HepG2 (cell line): ENCODE measurements around the gene WDR18. TPM values are rescaled to one million over a fixed set of nuclear protein-coding genes. Genes with fewer than 3 reads are reported as not detected.

Source experiments
- ATAC-seq: fragments of 200-7000 bp; cut with Tn5 transposase; 3 replicates; pipeline ENCODE4 v1.9.1; 2020; ENCODE audit warnings: mild to moderate bottlenecking, moderate library complexity
- BruUV-seq: library from RNA; stranded (reverse); fragments of 400-500 nt; replicated peaks from 2 replicates; lab custom pipeline; 2021; lab: Mats Ljungman, UMichigan
- CTCF ChIA-PET: fragments of 300-600 bp; formaldehyde crosslinking; extraction: SDS; loops from one replicate; lab custom pipeline; 2021; ENCODE audit warnings: low total read pairs, inconsistent platforms, low intra/inter-chr PET ratio; lab: Yijun Ruan, JAX
- POLR2A ChIA-PET: fragments of 350-600 bp; sonication (Branson Sonifier 250); formaldehyde crosslinking; loops from one replicate; lab custom pipeline; 2020; ENCODE audit warnings: antibody characterized with exemption, inconsistent platforms; lab: Yijun Ruan, JAX
- DNase-seq: peaks from one replicate; pipeline ENCODE4 v3.0.0-alpha.2; 2015; ENCODE audit warnings: low spot score
- FAIRE-seq: peaks from 3 replicates; lab custom pipeline; 2011; peaks lifted over from hg19 to GRCh38; lab: Jason Lieb, UNC
- H2AFZ ChIP-seq: one replicate; pipeline ENCODE4 v1.6.1; 2011; ENCODE audit warnings: low read length, inconsistent platforms
- H3K27ac ChIP-seq: fragments of 300-600 bp; 3 replicates; pipeline ENCODE4 v1.8.0; 2011; ENCODE audit warnings: mixed run types, mild to moderate bottlenecking, mixed read lengths, low read length, inconsistent platforms; ENCODE audit not compliant: insufficient read depth; ENCODE audit errors: extremely low read length
- H3K27me3 ChIP-seq, 2 experiments: fragments of 200-600 bp in 1 of 2; 2 replicates in 1 of 2; 3 replicates in 1 of 2; pipeline versions ENCODE4 v1.6.0 to v1.8.0; 2011; ENCODE audit warnings: low read length in 2 of 2, mild to moderate bottlenecking in 2 of 2, moderate library complexity in 2 of 2, inconsistent platforms in 1 of 2; ENCODE audit not compliant: insufficient read depth in 2 of 2, control insufficient read depth in 1 of 2
- H3K36me3 ChIP-seq, 2 experiments: fragments of 200-600 bp in 1 of 2; replicated peaks in 1 of 2; 2 replicates in 1 of 2; 3 replicates in 1 of 2; pipeline versions ENCODE4 v1.5.1 to v1.8.0; 2011; ENCODE audit warnings: low read length in 2 of 2, inconsistent platforms in 1 of 2; ENCODE audit not compliant: insufficient read depth in 2 of 2, control insufficient read depth in 1 of 2
- H3K4me1 ChIP-seq: 2 replicates; pipeline ENCODE4 v1.5.1; 2012; ENCODE audit warnings: low read length, inconsistent platforms; ENCODE audit not compliant: insufficient read depth
- H3K4me2 ChIP-seq: 2 replicates; pipeline ENCODE4 v1.6.0; 2011; ENCODE audit warnings: low read depth, low read length, inconsistent platforms
- H3K4me3 ChIP-seq, 3 experiments: fragments of 200-600 bp in 1 of 3; sonication (generic), shearing (Covaris generic) in 1 of 3; replicated peaks in 1 of 3; 2 replicates each; pipeline ENCODE4 v1.5.1; 2011 to 2016; ENCODE audit warnings: low read length in 3 of 3, inconsistent platforms in 2 of 3, low read depth in 2 of 3, mild to moderate bottlenecking in 2 of 3, control low read depth in 1 of 3, mixed read lengths in 1 of 3; ENCODE audit not compliant: insufficient read depth in 1 of 3
- H3K79me2 ChIP-seq: one replicate; pipeline ENCODE4 v1.6.1; 2011; ENCODE audit warnings: low read length, inconsistent platforms; ENCODE audit not compliant: insufficient read depth
- H3K9ac ChIP-seq: 2 replicates; pipeline ENCODE4 v1.6.0; 2011; ENCODE audit warnings: mild to moderate bottlenecking, low read depth, low read length, inconsistent platforms; ENCODE audit not compliant: insufficient read depth
- H3K9me3 ChIP-seq: 2 replicates; pipeline ENCODE4 v1.5.1; 2012; ENCODE audit warnings: mild to moderate bottlenecking, low read length
- H4K20me1 ChIP-seq: 2 replicates; pipeline ENCODE4 v1.6.0; 2011; ENCODE audit warnings: inconsistent platforms, mild to moderate bottlenecking, low read length, moderate library complexity; ENCODE audit not compliant: insufficient read depth
- AGO2 ChIP-seq: fragments of 200-400 bp; formaldehyde crosslinking; optimal IDR thresholded peaks from 2 replicates; pipeline ENCODE3; 2017; ENCODE audit warnings: mild to moderate bottlenecking, low read depth, low read length, moderate library complexity
- FOXC1 ChIP-seq: sonication (generic); formaldehyde crosslinking; IDR thresholded peaks from 2 replicates; pipeline ENCODE4 v1.8.0; 2022; ENCODE audit warnings: mild to moderate bottlenecking, missing genetic modification reagents, borderline replicate concordance
- RBM22 ChIP-seq: fragments of 200-400 bp; formaldehyde crosslinking; optimal IDR thresholded peaks from 2 replicates; pipeline ENCODE3; 2017; ENCODE audit warnings: mild to moderate bottlenecking, low read length, moderate library complexity
- RCOR2 ChIP-seq: IDR thresholded peaks from 2 replicates; pipeline ENCODE4 v1.6.1; 2016; ENCODE audit warnings: missing biosample characterization, missing genetic modification reagents
- SALL1 ChIP-seq: sonication (generic); formaldehyde crosslinking; IDR thresholded peaks from 2 replicates; pipeline ENCODE4 v1.8.0; 2022; ENCODE audit warnings: mild to moderate bottlenecking, missing genetic modification reagents
- STAT5B ChIP-seq: sonication (generic); formaldehyde crosslinking; IDR thresholded peaks from 2 replicates; pipeline ENCODE4 v1.4.0; 2020; ENCODE audit warnings: missing genetic modification reagents
- ZFP62 ChIP-seq: sonication (generic); formaldehyde crosslinking; IDR thresholded peaks from 2 replicates; pipeline ENCODE4 v1.4.0; 2020; ENCODE audit warnings: missing genetic modification reagents
- ZNF496 ChIP-seq: sonication (generic); formaldehyde crosslinking; IDR thresholded peaks from 2 replicates; pipeline ENCODE4 v1.8.1; 2023; ENCODE audit warnings: mild to moderate bottlenecking, moderate library complexity, missing genetic modification reagents; ENCODE audit not compliant: insufficient replicate concordance
- ZNF629 ChIP-seq: sonication (generic); formaldehyde crosslinking; conservative IDR thresholded peaks from 2 replicates; pipeline ENCODE4 v1.5.0; 2020; ENCODE audit warnings: missing genetic modification reagents
- WGBS: methylation state at CpG from one replicate; pipeline ENCODE4 v1.1.6; 2017; ENCODE audit warnings: low lambda C conversion rate; 5-methylcytosine and 5-hydroxymethylcytosine counted together
- in situ Hi-C: cut with HindIII; loops from 2 replicates; pipeline ENCODE4 v1.10.0; 2017; ENCODE audit warnings: low pct_unique_long_range_greater_than_20kb; ENCODE audit not compliant: extremely low pct_ligation_motif_present
- intact Hi-C: fragments of 100-400 bp; cut with micrococcal nuclease; formaldehyde crosslinking; loops from one replicate; pipeline ENCODE4 v1.10.0; 2022; ENCODE audit not compliant: unreplicated experiment
- polyA plus RNA-seq, 8 experiments: library from polyadenylated mRNA; depleted of rRNA in 3 of 8; stranded (reverse) in 7 of 8; unstranded in 1 of 8; fragments of >200 nt; fragmentation: Illumina TruSeq in 4 of 8; extraction: Trizol in 4 of 8; gene quantifications; 2 replicates each; pipeline versions ENCODE4 v1.2.1 to v1.2.3, GENCODE V29; 2011 to 2016; ENCODE audit warnings: low read depth in 4 of 8, missing spikeins in 1 of 8, mixed read lengths in 1 of 8; ENCODE audit not compliant: insufficient read depth in 1 of 8
- total RNA-seq, 5 experiments: library from RNA; depleted of rRNA; stranded (reverse); fragments of >200 nt; fragmentation: Illumina TruSeq; extraction: Trizol; gene quantifications; 2 replicates each; pipeline ENCODE4 v1.2.3, GENCODE V29; 2016; ENCODE audit warnings: low read depth in 1 of 5
- TF ChIP-seq, protein P1 (sequence below): sonication (generic); formaldehyde crosslinking; IDR thresholded peaks from 2 replicates; pipeline ENCODE4 v1.4.0; 2020; ENCODE audit warnings: low read depth, missing genetic modification reagents
- TF ChIP-seq, protein P2 (sequence below): sonication (generic); formaldehyde crosslinking; IDR thresholded peaks from 2 replicates; pipeline ENCODE4 v1.4.0; 2020; ENCODE audit warnings: mild to moderate bottlenecking, missing genetic modification reagents
- TF ChIP-seq, protein P3 (sequence below): sonication (generic); formaldehyde crosslinking; IDR thresholded peaks from 2 replicates; pipeline ENCODE4 v1.5.1; 2020; ENCODE audit warnings: mild to moderate bottlenecking, moderate library complexity, missing genetic modification reagents
- TF ChIP-seq, protein P4 (sequence below): sonication (generic); formaldehyde crosslinking; IDR thresholded peaks from 2 replicates; pipeline ENCODE4 v1.9.0; 2022; ENCODE audit warnings: missing genetic modification reagents, mild to moderate bottlenecking, borderline replicate concordance

WDR18 gene
- total and polyA plus RNA-seq, 2 of the 13 experiments (the other 11 are each of a cell fraction or from before 2014, with no cell fraction given) = 36.4 to 47.6 TPM

DNA sequence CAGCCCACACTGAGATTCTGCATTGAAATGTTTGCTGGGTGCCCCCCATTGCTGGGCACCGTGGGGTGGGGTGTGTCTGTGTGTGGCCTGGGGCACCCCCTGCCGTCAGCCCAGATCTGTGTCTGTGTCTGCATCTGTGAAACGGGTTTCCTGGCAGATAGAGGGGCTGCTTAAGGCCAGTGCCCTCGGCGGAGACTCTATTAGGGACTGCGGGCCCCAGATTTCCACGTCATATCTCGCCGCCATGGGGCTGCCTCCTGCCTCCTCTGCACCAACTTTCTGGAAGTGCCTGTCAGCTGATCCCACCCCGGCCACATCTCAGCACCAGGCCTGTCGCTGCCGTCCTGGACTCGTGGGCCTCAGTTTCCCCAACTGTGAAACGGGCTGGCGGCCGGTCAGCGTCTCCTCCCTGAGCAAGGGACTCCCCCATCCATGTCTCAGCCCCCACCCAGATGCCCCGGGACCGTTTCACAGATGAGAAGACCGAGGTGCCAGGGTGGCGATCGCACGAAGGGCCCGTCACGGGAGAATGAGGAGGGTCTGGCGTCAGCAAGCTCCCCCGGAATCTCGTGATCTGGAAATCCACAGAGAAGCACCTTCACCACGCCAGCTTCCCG lies 36.9 kb upstream of the WDR18 start:
- H3K9me3 ChIP-seq = no peaks in the 10 kb centered on the region
- H3K27ac ChIP-seq = no peak overlapping the region
- peaks cover 57% of the 10 kb centered on the region for H3K4me1 ChIP-seq
- FAIRE-seq (no peak), ATAC-seq (no peak), DNase-seq (no peak)
- peaks cover 18 to 49% of the 10 kb centered on the region in 2 experiments for H3K36me3 ChIP-seq
- H3K27me3 ChIP-seq = no peaks in the 10 kb centered on the region; a peak in 1 of 5 replicates
- no peak overlapping the region for H3K4me2 ChIP-seq
- no peak overlapping the region for H3K9ac ChIP-seq
- peaks cover 70% of the 10 kb centered on the region for H3K79me2 ChIP-seq
- intact Hi-C loops = no loop called here
- H4K20me1 ChIP-seq = peaks cover 42% of the 10 kb centered on the region; the same call in 1 of the 2 replicates
- ChIA-PET POLR2A (no interaction called here), CTCF (no interaction called here)
- H2AFZ ChIP-seq = no peak overlapping the region
- H3K4me3 ChIP-seq = no peak overlapping the region
- BruUV-seq = no TSS peak
- in situ Hi-C loops = no loop called here
- WGBS = 98% methylated on average over 22 of the region's 30 CpGs
- TF ChIP-seq STAT5B (CRISPR knock-in tag) (no peak), ZNF629 (CRISPR knock-in tag) (peak; percentile 79), ZNF496 (CRISPR knock-in tag) (no peak), ZFP62 (no peak), RBM22 (peak; percentile 17), AGO2 (peak; percentile 64), FOXC1 (no peak), RCOR2 (CRISPR knock-in tag) (no peak), SALL1 (CRISPR knock-in tag) (peak; percentile 14; the same call in 1 of the 2 replicates)
- TF ChIP-seq, protein P1, sequence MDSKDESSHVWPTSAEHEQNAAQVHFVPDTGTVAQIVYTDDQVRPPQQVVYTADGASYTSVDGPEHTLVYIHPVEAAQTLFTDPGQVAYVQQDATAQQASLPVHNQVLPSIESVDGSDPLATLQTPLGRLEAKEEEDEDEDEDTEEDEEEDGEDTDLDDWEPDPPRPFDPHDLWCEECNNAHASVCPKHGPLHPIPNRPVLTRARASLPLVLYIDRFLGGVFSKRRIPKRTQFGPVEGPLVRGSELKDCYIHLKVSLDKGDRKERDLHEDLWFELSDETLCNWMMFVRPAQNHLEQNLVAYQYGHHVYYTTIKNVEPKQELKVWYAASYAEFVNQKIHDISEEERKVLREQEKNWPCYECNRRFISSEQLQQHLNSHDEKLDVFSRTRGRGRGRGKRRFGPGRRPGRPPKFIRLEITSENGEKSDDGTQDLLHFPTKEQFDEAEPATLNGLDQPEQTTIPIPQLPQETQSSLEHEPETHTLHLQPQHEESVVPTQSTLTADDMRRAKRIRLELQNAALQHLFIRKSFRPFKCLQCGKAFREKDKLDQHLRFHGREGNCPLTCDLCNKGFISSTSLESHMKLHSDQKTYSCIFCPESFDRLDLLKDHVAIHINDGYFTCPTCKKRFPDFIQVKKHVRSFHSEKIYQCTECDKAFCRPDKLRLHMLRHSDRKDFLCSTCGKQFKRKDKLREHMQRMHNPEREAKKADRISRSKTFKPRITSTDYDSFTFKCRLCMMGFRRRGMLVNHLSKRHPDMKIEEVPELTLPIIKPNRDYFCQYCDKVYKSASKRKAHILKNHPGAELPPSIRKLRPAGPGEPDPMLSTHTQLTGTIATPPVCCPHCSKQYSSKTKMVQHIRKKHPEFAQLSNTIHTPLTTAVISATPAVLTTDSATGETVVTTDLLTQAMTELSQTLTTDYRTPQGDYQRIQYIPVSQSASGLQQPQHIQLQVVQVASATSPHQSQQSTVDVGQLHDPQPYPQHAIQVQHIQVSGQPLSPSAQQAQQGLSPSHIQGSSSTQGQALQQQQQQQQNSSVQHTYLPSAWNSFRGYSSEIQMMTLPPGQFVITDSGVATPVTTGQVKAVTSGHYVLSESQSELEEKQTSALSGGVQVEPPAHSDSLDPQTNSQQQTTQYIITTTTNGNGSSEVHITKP (CRISPR knock-in tag) = no peak
- TF ChIP-seq, protein P2, sequence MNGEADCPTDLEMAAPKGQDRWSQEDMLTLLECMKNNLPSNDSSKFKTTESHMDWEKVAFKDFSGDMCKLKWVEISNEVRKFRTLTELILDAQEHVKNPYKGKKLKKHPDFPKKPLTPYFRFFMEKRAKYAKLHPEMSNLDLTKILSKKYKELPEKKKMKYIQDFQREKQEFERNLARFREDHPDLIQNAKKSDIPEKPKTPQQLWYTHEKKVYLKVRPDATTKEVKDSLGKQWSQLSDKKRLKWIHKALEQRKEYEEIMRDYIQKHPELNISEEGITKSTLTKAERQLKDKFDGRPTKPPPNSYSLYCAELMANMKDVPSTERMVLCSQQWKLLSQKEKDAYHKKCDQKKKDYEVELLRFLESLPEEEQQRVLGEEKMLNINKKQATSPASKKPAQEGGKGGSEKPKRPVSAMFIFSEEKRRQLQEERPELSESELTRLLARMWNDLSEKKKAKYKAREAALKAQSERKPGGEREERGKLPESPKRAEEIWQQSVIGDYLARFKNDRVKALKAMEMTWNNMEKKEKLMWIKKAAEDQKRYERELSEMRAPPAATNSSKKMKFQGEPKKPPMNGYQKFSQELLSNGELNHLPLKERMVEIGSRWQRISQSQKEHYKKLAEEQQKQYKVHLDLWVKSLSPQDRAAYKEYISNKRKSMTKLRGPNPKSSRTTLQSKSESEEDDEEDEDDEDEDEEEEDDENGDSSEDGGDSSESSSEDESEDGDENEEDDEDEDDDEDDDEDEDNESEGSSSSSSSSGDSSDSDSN (CRISPR knock-in tag) = no peak
- TF ChIP-seq, protein P3, sequence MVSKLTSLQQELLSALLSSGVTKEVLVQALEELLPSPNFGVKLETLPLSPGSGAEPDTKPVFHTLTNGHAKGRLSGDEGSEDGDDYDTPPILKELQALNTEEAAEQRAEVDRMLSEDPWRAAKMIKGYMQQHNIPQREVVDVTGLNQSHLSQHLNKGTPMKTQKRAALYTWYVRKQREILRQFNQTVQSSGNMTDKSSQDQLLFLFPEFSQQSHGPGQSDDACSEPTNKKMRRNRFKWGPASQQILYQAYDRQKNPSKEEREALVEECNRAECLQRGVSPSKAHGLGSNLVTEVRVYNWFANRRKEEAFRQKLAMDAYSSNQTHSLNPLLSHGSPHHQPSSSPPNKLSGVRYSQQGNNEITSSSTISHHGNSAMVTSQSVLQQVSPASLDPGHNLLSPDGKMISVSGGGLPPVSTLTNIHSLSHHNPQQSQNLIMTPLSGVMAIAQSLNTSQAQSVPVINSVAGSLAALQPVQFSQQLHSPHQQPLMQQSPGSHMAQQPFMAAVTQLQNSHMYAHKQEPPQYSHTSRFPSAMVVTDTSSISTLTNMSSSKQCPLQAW (CRISPR knock-in tag) = no peak
- TF ChIP-seq, protein P4, sequence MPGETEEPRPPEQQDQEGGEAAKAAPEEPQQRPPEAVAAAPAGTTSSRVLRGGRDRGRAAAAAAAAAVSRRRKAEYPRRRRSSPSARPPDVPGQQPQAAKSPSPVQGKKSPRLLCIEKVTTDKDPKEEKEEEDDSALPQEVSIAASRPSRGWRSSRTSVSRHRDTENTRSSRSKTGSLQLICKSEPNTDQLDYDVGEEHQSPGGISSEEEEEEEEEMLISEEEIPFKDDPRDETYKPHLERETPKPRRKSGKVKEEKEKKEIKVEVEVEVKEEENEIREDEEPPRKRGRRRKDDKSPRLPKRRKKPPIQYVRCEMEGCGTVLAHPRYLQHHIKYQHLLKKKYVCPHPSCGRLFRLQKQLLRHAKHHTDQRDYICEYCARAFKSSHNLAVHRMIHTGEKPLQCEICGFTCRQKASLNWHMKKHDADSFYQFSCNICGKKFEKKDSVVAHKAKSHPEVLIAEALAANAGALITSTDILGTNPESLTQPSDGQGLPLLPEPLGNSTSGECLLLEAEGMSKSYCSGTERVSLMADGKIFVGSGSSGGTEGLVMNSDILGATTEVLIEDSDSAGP = 0 out of 2 replicates have a peak, but pooled peaks have one; percentile 14
